Pancreas (tissue), 10 donors: ENCODE results near the gene SLC6A20. TPM values are rescaled to one million over a fixed set of nuclear protein-coding genes. Genes with fewer than 3 reads are reported as not detected.

ENCODE experiments used
- ATAC-seq, 4 donors: fragments of 200-7000 bp; cut with Tn5 transposase; one replicate each; pipeline versions ENCODE4 v1.8.0 to v1.9.1; 2020; ENCODE audit warnings: mild to moderate bottlenecking in 4 of 4, moderate library complexity in 4 of 4
- DNase-seq, 6 donors: peaks; one replicate each; pipeline ENCODE4 v3.0.0-alpha.2; 2020
- FAIRE-seq: peaks from 2 replicates; lab custom pipeline; 2012; peaks lifted over from hg19 to GRCh38; lab: Jason Lieb, UNC
- H3K27ac ChIP-seq, 4 donors: fragments of 200-600 bp; sonication (generic); 1 replicate in 3 of 4; 2 replicates in 1 of 4; pipeline versions ENCODE4 v1.5.0 to v1.8.0; 2020
- H3K27me3 ChIP-seq, 4 donors: fragments of 200-600 bp; one replicate each; pipeline ENCODE4 v1.8.0; 2021
- H3K36me3 ChIP-seq, 3 donors: fragments of 200-600 bp; sonication (generic) in 1 of 3; one replicate each; pipeline versions ENCODE4 v1.5.0 to v1.8.0; 2020 to 2021
- H3K4me1 ChIP-seq, 3 donors: fragments of 200-600 bp; one replicate each; pipeline ENCODE4 v1.8.0; 2021
- H3K4me3 ChIP-seq, 4 donors: fragments of 200-600 bp; sonication (generic) in 2 of 4; one replicate each; pipeline versions ENCODE4 v1.5.0 to v1.8.0; 2020 to 2021
- H3K9me3 ChIP-seq, 4 donors: fragments of 200-600 bp; one replicate each; pipeline ENCODE4 v1.8.0; 2021
- WGBS, 2 donors: extraction: QIAGEN DNeasy Blood & Tissue Kit; methylation state at CpG; one replicate each; pipeline ENCODE4 v1.1.7; 2013; 5-methylcytosine and 5-hydroxymethylcytosine counted together
- intact Hi-C, 3 donors: fragments of 100-400 bp; cut with DNase I; formaldehyde crosslinking; loops; one replicate each; pipeline versions ENCODE4 v1.11.1 to v1.14.2; 2022
- polyA plus RNA-seq, 2 donors: library from polyadenylated mRNA; stranded (reverse); fragments of 200-250 nt; gene quantifications; one replicate each; pipeline ENCODE4 v1.2.3, GENCODE V29; 2013
- total RNA-seq, 6 donors: library from RNA; stranded (reverse); fragmentation: NEBNext Ultra II Directional in 4 of 6; extraction: Animal tissue kit (Norgen Biotek cat#: 25700) in 4 of 6; gene quantifications; one replicate each; pipeline versions ENCODE4 v1.2.1 to v1.2.4, GENCODE V29; 2021 to 2023
- TF ChIP-seq, protein P1 (sequence below), 4 donors: fragments of 200-600 bp; sonication (generic) in 3 of 4; IDR thresholded peaks; one replicate each; pipeline versions ENCODE4 v1.5.0 to v1.8.0; 2021; ENCODE audit warnings: antibody characterized with exemption in 4 of 4
- donor health status: healthy with polysubstance abuse.
- donor health status: DM: no; HTN: no; CAD: no; lungs with moderate emphysema.
- donor health status: DM: no; HTN: no; CAD: no.
- donor health status: control.
- donor health status: control.
- donor health status: Bipolar disorder and iron deficiency.
- donor health status: DM: yes; HTN: yes; CAD: no.
- donor health status: DM: no; HTN: no; CAD: no.
- donor health status: DM: no; HTN: no; CAD: no.
- donor health status: DM: yes; HTN: yes; CAD: no.

The SLC6A20 gene
- total and polyA plus RNA-seq, 8 donors: 3.1 to 11.3 (median 5.7) TPM

DNA sequence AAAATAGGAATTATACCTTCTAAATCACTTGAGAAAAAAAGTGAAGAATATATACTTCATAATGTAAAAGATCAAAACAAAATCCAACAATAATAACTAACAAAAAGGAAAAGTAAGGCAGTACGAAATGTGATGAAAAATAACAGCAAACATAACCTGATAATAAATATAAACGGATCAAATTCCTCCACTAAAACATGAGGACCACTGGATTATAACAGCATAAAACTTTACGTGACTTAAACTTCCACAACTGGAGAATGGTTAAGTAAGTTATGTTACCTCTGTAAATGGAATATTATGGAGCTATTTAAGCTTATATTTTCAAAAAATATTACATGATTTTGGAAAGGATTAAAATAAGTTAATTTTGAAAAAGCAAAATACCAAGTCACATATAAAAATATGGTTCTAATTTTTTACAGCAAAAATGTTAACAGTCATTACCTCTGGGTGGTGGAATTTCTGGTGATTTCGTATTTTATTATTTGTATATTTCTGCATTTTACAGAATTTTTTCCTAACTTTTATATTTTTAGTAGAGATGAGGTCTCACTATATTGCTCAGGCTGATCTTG is 7.0 kb downstream of the SLC6A20 start:
- intact Hi-C loops: no loop called here
- H3K27ac ChIP-seq: no peak overlapping the region
- no peaks in the 10 kb centered on the region for H3K36me3 ChIP-seq
- H3K4me3 ChIP-seq: no peak overlapping the region
- no peaks in the 10 kb centered on the region for H3K27me3 ChIP-seq
- no peak for FAIRE-seq
- WGBS, 2 donors: 64 to 81% methylated on average over 4 of the region's 4 CpGs
- ATAC-seq: no peak
- no peaks in the 10 kb centered on the region for H3K4me1 ChIP-seq
- DNase-seq: no peak
- H3K9me3 ChIP-seq: no peaks in the 10 kb centered on the region
- TF ChIP-seq, protein P1, sequence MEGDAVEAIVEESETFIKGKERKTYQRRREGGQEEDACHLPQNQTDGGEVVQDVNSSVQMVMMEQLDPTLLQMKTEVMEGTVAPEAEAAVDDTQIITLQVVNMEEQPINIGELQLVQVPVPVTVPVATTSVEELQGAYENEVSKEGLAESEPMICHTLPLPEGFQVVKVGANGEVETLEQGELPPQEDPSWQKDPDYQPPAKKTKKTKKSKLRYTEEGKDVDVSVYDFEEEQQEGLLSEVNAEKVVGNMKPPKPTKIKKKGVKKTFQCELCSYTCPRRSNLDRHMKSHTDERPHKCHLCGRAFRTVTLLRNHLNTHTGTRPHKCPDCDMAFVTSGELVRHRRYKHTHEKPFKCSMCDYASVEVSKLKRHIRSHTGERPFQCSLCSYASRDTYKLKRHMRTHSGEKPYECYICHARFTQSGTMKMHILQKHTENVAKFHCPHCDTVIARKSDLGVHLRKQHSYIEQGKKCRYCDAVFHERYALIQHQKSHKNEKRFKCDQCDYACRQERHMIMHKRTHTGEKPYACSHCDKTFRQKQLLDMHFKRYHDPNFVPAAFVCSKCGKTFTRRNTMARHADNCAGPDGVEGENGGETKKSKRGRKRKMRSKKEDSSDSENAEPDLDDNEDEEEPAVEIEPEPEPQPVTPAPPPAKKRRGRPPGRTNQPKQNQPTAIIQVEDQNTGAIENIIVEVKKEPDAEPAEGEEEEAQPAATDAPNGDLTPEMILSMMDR (IDR thresholded peaks at IDR 0.05): no peak

GRCh38 chr3:45787551-45787950 is 8.8 kb downstream of the SLC6A20 start:
- no peak for ATAC-seq
- TF ChIP-seq, protein P1 (IDR thresholded peaks at IDR 0.05): no peak
- no peaks in the 10 kb centered on the region for H3K4me1 ChIP-seq
- DNase-seq: no peak
- H3K4me3 ChIP-seq: no peak overlapping the region
- no peaks in the 10 kb centered on the region for H3K27me3 ChIP-seq
- intact Hi-C loops: no loop called here
- WGBS, 2 donors: 93 to 96% methylated on average over 2 of the region's 2 CpGs
- FAIRE-seq: no peak
- H3K27ac ChIP-seq: no peak overlapping the region
- H3K36me3 ChIP-seq: no peaks in the 10 kb centered on the region
- H3K9me3 ChIP-seq: no peaks in the 10 kb centered on the region

- TF ChIP-seq, protein P1 (IDR thresholded peaks at IDR 0.05): no peak
- Histone ChIP-seq H3K4me3 (no peak overlapping the region), H3K36me3 (no peaks in the 10 kb centered on the region), H3K9me3 (no peaks in the 10 kb centered on the region), H3K27me3 (no peaks in the 10 kb centered on the region), H3K4me1 (no peaks in the 10 kb centered on the region), H3K27ac (no peak overlapping the region)
- intact Hi-C loops: no loop called here
- 48 to 79% methylated on average over 4 of the region's 4 CpGs for WGBS, 2 donors
- ATAC-seq (no peak), FAIRE-seq (no peak), DNase-seq (no peak)
Measured at GRCh38 chr3:45786801-45787495, 9.4 kb downstream of the SLC6A20 start.

DNA sequence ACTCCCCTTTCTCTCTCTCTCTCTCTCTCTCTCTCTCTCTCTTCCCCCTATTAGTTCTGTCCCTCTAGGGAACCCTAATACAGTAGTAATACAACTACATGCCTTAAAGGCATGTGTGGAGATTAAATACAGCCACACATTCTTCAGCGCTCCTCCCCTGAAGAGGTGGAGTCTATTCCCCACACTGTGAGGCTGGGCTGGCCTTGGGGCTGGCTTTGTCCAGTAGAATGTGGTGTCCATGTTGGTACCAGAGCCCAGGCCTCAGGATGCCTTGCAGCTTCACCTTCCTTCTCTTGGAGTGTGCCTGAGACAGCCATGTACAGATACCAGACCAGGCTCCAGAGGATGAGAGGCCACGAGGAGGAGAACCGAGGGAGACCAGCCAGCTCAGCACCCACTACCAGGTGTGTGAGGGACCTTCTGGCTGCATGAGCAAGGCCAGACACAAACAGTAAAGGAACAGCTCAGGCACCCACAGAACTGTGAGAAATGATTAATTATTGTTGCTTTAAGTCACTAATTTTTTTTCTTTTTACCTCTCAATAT is 10.7 kb downstream of the SLC6A20 start:
- Histone ChIP-seq H3K27me3 (no peaks in the 10 kb centered on the region), H3K4me1 (no peaks in the 10 kb centered on the region), H3K9me3 (no peaks in the 10 kb centered on the region), H3K27ac (no peak overlapping the region), H3K36me3 (no peaks in the 10 kb centered on the region), H3K4me3 (no peak overlapping the region)
- FAIRE-seq (no peak), ATAC-seq (no peak), DNase-seq (no peak)
- WGBS, 2 donors: 70% methylated on average over 3 of the region's 3 CpGs
- TF ChIP-seq, protein P1 (IDR thresholded peaks at IDR 0.05): no peak
- intact Hi-C loops: no loop called here

DNA sequence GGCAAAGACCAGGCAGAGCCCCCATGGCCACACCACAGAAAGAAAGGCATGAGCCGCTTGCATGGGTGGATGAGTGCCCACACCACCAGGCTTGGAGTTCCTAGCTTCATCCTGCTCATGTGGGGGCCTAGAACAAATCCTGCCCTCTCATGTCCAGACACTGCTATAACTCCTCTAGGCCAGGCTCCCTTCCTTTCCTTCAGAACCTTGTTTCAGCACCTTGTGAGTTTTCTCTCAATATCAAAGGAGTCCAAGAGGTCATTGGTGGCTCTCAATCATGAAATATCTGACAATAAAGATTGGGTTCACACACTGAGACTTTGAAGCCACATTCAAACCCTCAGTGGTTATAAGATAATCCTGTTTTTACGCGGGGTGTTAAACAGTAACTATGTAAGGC is 12.7 kb downstream of the SLC6A20 start:
- H3K36me3 ChIP-seq: no peaks in the 10 kb centered on the region
- no peak for ATAC-seq
- H3K4me3 ChIP-seq: no peak overlapping the region
- no peaks in the 10 kb centered on the region for H3K27me3 ChIP-seq
- FAIRE-seq: no peak
- DNase-seq: no peak
- TF ChIP-seq, protein P1 (IDR thresholded peaks at IDR 0.05): no peak
- H3K27ac ChIP-seq: no peak overlapping the region
- no peaks in the 10 kb centered on the region for H3K4me1 ChIP-seq
- intact Hi-C loops: no loop called here
- H3K9me3 ChIP-seq: no peaks in the 10 kb centered on the region
- WGBS, 2 donors: 55 to 67% methylated on average over 3 of the region's 3 CpGs
